CD14-positive monocyte (primary cell): ENCODE data around the gene CARD11. TPM values are rescaled to one million over a fixed set of nuclear protein-coding genes. Genes with fewer than 3 reads are reported as not detected.

ENCODE experiments used
- DNase-seq, 3 donors: peaks; one replicate each; pipeline ENCODE4 v3.0.0-alpha.2; 2011 to 2022
- H2AFZ ChIP-seq: 2 replicates; pipeline ENCODE4 v1.6.0; 2012; ENCODE audit warnings: mild to moderate bottlenecking, low read depth, low read length, inconsistent platforms; ENCODE audit not compliant: insufficient read depth, poor library complexity, severe bottlenecking
- H3K27ac ChIP-seq, 2 donors: 1 replicate in 1 of 2; 2 replicates in 1 of 2; pipeline ENCODE4 v1.5.1; 2012 to 2013; ENCODE audit warnings: low read length in 2 of 2, control low read depth in 1 of 2, inconsistent platforms in 1 of 2, low read depth in 1 of 2, mild to moderate bottlenecking in 1 of 2
- H3K27me3 ChIP-seq, 2 donors: one replicate each; pipeline versions ENCODE4 v1.6.0 to v1.6.1; 2011 to 2013; ENCODE audit warnings: low read length in 2 of 2; ENCODE audit not compliant: control insufficient read depth in 2 of 2, insufficient read depth in 2 of 2
- H3K36me3 ChIP-seq, 2 donors: replicated peaks in 1 of 2; 1 replicate in 1 of 2; 2 replicates in 1 of 2; pipeline versions ENCODE4 v1.5.1 to v1.6.1; 2012 to 2013; ENCODE audit warnings: low read length in 2 of 2, control low read depth in 1 of 2, inconsistent platforms in 1 of 2, mild to moderate bottlenecking in 1 of 2; ENCODE audit not compliant: insufficient read depth in 2 of 2, control insufficient read depth in 1 of 2
- H3K4me1 ChIP-seq, 2 donors: 1 replicate in 1 of 2; 2 replicates in 1 of 2; pipeline versions ENCODE4 v1.5.1 to v1.6.1; 2012 to 2013; ENCODE audit warnings: low read length in 2 of 2, control low read depth in 1 of 2, inconsistent platforms in 1 of 2, mild to moderate bottlenecking in 1 of 2, moderate library complexity in 1 of 2; ENCODE audit not compliant: insufficient read depth in 2 of 2, control insufficient read depth in 1 of 2
- H3K4me2 ChIP-seq: replicated peaks from 2 replicates; pipeline ENCODE3; 2012; ENCODE audit warnings: low read length, moderate library complexity, mild to moderate bottlenecking; ENCODE audit not compliant: poor library complexity, severe bottlenecking; ENCODE audit errors: extremely low read depth
- H3K4me3 ChIP-seq, 3 experiments: fragments of 200-600 bp in 1 of 3; sonication (generic) in 1 of 3; replicated peaks in 1 of 3; 1 replicate in 2 of 3; 2 replicates in 1 of 3; pipeline ENCODE4 v1.5.1; 2011 to 2013; ENCODE audit warnings: low read length in 3 of 3, mild to moderate bottlenecking in 3 of 3, control low read depth in 2 of 3, low read depth in 2 of 3, inconsistent platforms in 1 of 3, moderate library complexity in 1 of 3
- H3K79me2 ChIP-seq: 2 replicates; pipeline ENCODE4 v1.6.0; 2012; ENCODE audit warnings: mild to moderate bottlenecking, control low read depth, inconsistent platforms, low read length, moderate library complexity; ENCODE audit not compliant: insufficient read depth
- H3K9ac ChIP-seq: 2 replicates; pipeline ENCODE4 v1.6.0; 2017; ENCODE audit warnings: low read length, mild to moderate bottlenecking; ENCODE audit not compliant: insufficient read depth, poor library complexity, severe bottlenecking
- H3K9me3 ChIP-seq, 2 donors: replicated peaks in 1 of 2; 1 replicate in 1 of 2; 2 replicates in 1 of 2; pipeline versions ENCODE4 v1.5.1 to v1.6.1; 2012 to 2013; ENCODE audit warnings: low read length in 2 of 2, control low read depth in 1 of 2; ENCODE audit not compliant: control insufficient read depth in 1 of 2, insufficient read depth in 1 of 2
- H4K20me1 ChIP-seq: 2 replicates; pipeline ENCODE4 v1.6.0; 2012; ENCODE audit warnings: mild to moderate bottlenecking, low read length, control low read depth, moderate library complexity; ENCODE audit not compliant: insufficient read depth
- H3K27ac Mint-ChIP-seq, 7 donors: one replicate each; pipeline ENCODE4 v1.8.0; 2020; ENCODE audit warnings: mild to moderate bottlenecking in 7 of 7, mixed read lengths in 7 of 7, moderate library complexity in 6 of 7, inconsistent platforms in 2 of 7
- H3K27me3 Mint-ChIP-seq, 3 donors: one replicate each; pipeline ENCODE4 v1.8.0; 2021 to 2022; ENCODE audit warnings: low read depth in 3 of 3, mild to moderate bottlenecking in 3 of 3, mixed read lengths in 3 of 3, moderate library complexity in 3 of 3, inconsistent platforms in 1 of 3
- H3K36me3 Mint-ChIP-seq, 2 donors: one replicate each; pipeline ENCODE4 v1.8.0; 2020; ENCODE audit warnings: mixed read lengths in 2 of 2, inconsistent platforms in 1 of 2, mild to moderate bottlenecking in 1 of 2
- H3K4me1 Mint-ChIP-seq: one replicate; pipeline ENCODE4 v1.8.0; 2020; ENCODE audit warnings: mild to moderate bottlenecking, mixed read lengths
- H3K4me3 Mint-ChIP-seq, 2 donors: one replicate each; pipeline ENCODE4 v1.8.0; 2020; ENCODE audit warnings: mild to moderate bottlenecking in 2 of 2, mixed read lengths in 2 of 2, moderate library complexity in 1 of 2
- H3K9me3 Mint-ChIP-seq, 7 donors: one replicate each; pipeline ENCODE4 v1.8.0; 2020 to 2022; ENCODE audit warnings: mixed read lengths in 7 of 7, mild to moderate bottlenecking in 6 of 7, moderate library complexity in 6 of 7, inconsistent platforms in 2 of 7
- WGBS: methylation state at CpG from one replicate; pipeline ENCODE4 v1.1.5; 2013; ENCODE audit warnings: missing lambda C conversion rate; ENCODE audit not compliant: insufficient coverage; 5-methylcytosine and 5-hydroxymethylcytosine counted together
- intact Hi-C, 2 donors: fragments of 100-400 bp; cut with micrococcal nuclease; formaldehyde crosslinking; loops; one replicate each; pipeline versions ENCODE4 v1.15.0 to v1.15.1; 2023
- polyA plus RNA-seq, 3 donors: library from polyadenylated mRNA; depleted of rRNA in 1 of 3; unstranded in 2 of 3; stranded (reverse) in 1 of 3; fragments of 300-500 nt in 2 of 3; fragments of >200 nt in 1 of 3; fragmentation: Illumina TruSeq in 2 of 3; gene quantifications; 1 replicate in 2 of 3; 2 replicates in 1 of 3; pipeline ENCODE4 v1.2.3, GENCODE V29; 2012 to 2021
- TF ChIP-seq, protein P1 (sequence below): fragments of 200-600 bp; IDR thresholded peaks from one replicate; pipeline ENCODE4 v1.8.0; 2022; ENCODE audit warnings: antibody characterized with exemption, mild to moderate bottlenecking

Gene CARD11
- polyA plus RNA-seq, 3 donors = 0.04 to 0.17 TPM; not detected in 1

DNA sequence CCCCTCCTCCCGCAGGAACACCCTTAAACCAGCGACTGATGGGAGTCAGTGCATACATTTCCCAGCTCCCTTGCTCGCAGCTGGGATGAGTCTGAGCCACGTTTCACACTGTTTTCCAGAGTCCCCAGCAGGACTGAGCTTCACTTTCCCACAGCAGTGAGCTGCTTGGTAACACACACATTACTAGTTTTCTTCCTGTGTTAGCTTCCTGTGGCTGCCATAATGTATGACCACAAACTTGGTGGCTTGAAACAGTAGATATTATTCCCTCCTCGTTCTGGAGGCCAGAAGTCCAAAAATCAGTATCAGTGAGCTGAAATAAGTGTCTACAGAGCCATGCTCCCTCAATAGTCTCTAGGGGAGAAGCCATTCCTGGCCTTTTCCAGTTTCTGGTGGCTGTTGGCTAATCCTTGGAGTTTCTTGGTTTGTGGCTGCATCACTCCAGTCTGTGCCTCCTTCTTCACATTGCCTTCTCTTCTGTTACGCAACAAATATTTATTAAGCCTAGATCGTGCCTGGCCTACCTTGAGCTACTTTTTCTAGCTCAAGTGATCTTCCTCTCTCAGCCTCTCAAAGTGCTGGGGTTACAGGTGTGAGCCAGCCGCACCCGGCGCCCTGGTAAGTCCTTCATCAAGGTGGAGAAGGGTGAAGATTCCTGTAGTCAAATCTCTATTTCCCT lies 26.2 kb upstream of the CARD11 start:
- Mint-ChIP-seq H3K36me3 (no peaks in the 10 kb centered on the region), H3K4me1 (peaks cover 4% of the 10 kb centered on the region), H3K9me3 (peaks cover 6 to 15% (median 11%) of the 10 kb centered on the region in 7 donors), H3K27ac (no peak overlapping the region), H3K4me3 (no peak overlapping the region), H3K27me3 (peaks cover 0 to 3% (median 2%) of the 10 kb centered on the region in 3 donors)
- no peaks in the 10 kb centered on the region for H3K79me2 ChIP-seq
- H3K9me3 ChIP-seq = peaks cover 5 to 7% of the 10 kb centered on the region in 2 donors
- TF ChIP-seq, protein P1, sequence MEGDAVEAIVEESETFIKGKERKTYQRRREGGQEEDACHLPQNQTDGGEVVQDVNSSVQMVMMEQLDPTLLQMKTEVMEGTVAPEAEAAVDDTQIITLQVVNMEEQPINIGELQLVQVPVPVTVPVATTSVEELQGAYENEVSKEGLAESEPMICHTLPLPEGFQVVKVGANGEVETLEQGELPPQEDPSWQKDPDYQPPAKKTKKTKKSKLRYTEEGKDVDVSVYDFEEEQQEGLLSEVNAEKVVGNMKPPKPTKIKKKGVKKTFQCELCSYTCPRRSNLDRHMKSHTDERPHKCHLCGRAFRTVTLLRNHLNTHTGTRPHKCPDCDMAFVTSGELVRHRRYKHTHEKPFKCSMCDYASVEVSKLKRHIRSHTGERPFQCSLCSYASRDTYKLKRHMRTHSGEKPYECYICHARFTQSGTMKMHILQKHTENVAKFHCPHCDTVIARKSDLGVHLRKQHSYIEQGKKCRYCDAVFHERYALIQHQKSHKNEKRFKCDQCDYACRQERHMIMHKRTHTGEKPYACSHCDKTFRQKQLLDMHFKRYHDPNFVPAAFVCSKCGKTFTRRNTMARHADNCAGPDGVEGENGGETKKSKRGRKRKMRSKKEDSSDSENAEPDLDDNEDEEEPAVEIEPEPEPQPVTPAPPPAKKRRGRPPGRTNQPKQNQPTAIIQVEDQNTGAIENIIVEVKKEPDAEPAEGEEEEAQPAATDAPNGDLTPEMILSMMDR = no peak
- 75% methylated on average over 4 of the region's 10 CpGs for WGBS
- H4K20me1 ChIP-seq = no peaks in the 10 kb centered on the region
- intact Hi-C loops = loop anchor here in 1 of 2 donors (5.0 kb wide), 1 partner anchor 82 kb away; no protein-coding TSS in a partner anchor
- H3K4me1 ChIP-seq = no peaks in the 10 kb centered on the region
- no peaks in the 10 kb centered on the region for H3K36me3 ChIP-seq
- DNase-seq = no peak
- no peak overlapping the region for H3K27ac ChIP-seq
- H3K4me2 ChIP-seq = no peak overlapping the region
- H3K4me3 ChIP-seq = no peak overlapping the region
- no peak overlapping the region for H3K9ac ChIP-seq
- H2AFZ ChIP-seq = no peak overlapping the region
- no peaks in the 10 kb centered on the region for H3K27me3 ChIP-seq

DNA sequence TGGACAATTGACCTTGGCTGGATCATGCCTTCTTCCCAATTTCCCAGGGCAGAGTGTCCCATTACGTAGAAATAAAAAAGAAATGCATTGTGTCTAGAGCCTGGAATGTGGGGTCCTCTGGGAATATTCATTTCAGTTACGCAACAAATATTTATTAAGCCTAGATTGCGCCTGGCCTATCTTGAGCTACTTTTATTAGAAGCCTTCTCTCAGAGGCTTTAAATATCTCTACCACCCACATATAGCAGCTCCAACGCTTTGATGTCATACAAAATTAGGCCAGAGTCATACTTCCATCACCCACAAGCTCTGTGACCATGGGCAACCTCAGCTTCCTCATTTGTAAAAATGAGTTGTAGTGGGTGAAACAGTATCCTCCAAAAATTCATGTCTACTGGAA lies 24.9 kb upstream of the CARD11 start:
- DNase-seq = no peak
- no peak overlapping the region for H2AFZ ChIP-seq
- no peaks in the 10 kb centered on the region for H3K4me1 ChIP-seq
- Mint-ChIP-seq H3K9me3 (peaks cover 6 to 15% (median 11%) of the 10 kb centered on the region in 7 donors), H3K36me3 (no peaks in the 10 kb centered on the region), H3K27ac (no peak overlapping the region), H3K4me1 (peaks cover 4% of the 10 kb centered on the region), H3K27me3 (peaks cover 0 to 3% (median 3%) of the 10 kb centered on the region in 3 donors), H3K4me3 (no peak overlapping the region)
- no peaks in the 10 kb centered on the region for H4K20me1 ChIP-seq
- no peak overlapping the region for H3K4me2 ChIP-seq
- H3K27ac ChIP-seq = no peak overlapping the region
- no peaks in the 10 kb centered on the region for H3K27me3 ChIP-seq
- TF ChIP-seq, protein P1 = no peak
- H3K79me2 ChIP-seq = no peaks in the 10 kb centered on the region
- H3K36me3 ChIP-seq = no peaks in the 10 kb centered on the region
- no peak overlapping the region for H3K4me3 ChIP-seq
- WGBS = 100% methylated on average over 1 of the region's 4 CpGs
- H3K9ac ChIP-seq = no peak overlapping the region
- H3K9me3 ChIP-seq = peaks cover 5 to 7% of the 10 kb centered on the region in 2 donors
- intact Hi-C loops = loop anchor here in 1 of 2 donors (5.0 kb wide), 1 partner anchor 84 kb away; no protein-coding TSS in a partner anchor
